MM.1S (cell line): ENCODE results near the gene RHEB.

ENCODE experiments used
- DNase-seq: peaks from one replicate; pipeline ENCODE4 v3.0.0-alpha.2; 2015
- H2AFZ ChIP-seq: fragments of 300-600 bp; sonication (generic); 2 replicates; pipeline ENCODE4 v1.6.0; 2016; ENCODE audit warnings: antibody characterized with exemption, low read length
- H3F3A ChIP-seq: fragments of 300-600 bp; sonication (generic); 2 replicates; pipeline ENCODE4 v1.6.1; 2016; ENCODE audit warnings: mild to moderate bottlenecking, antibody characterized with exemption, low read length, moderate library complexity, mixed read lengths; ENCODE audit not compliant: insufficient read depth
- H3K27ac ChIP-seq: fragments of 300-600 bp; sonication (generic); 2 replicates; pipeline ENCODE4 v1.5.1; 2016; ENCODE audit warnings: mild to moderate bottlenecking, low read length
- H3K27me3 ChIP-seq: fragments of 300-600 bp; sonication (generic); replicated peaks from 2 replicates; pipeline ENCODE4 v1.6.0; 2016; ENCODE audit warnings: low read length; ENCODE audit not compliant: insufficient read depth
- H3K36me3 ChIP-seq: fragments of 300-600 bp; sonication (generic); replicated peaks from 2 replicates; pipeline ENCODE4 v1.6.1; 2016; ENCODE audit warnings: mild to moderate bottlenecking, low read length, mixed read lengths; ENCODE audit not compliant: insufficient read depth
- H3K4me1 ChIP-seq: fragments of 300-600 bp; sonication (generic); 2 replicates; pipeline ENCODE4 v1.6.1; 2016; ENCODE audit warnings: low read length, mixed read lengths
- H3K4me2 ChIP-seq: fragments of 300-600 bp; sonication (generic); 2 replicates; pipeline ENCODE4 v1.6.0; 2016; ENCODE audit warnings: low read depth, low read length
- H3K4me3 ChIP-seq: fragments of 300-600 bp; sonication (generic); 2 replicates; pipeline ENCODE4 v1.5.1; 2016; ENCODE audit warnings: low read length, mixed read lengths
- H3K79me2 ChIP-seq: fragments of 300-600 bp; sonication (generic); 2 replicates; pipeline ENCODE4 v1.6.1; 2016; ENCODE audit warnings: mixed run types, low read length, mixed read lengths
- H3K9ac ChIP-seq: fragments of 300-600 bp; sonication (generic); 2 replicates; pipeline ENCODE4 v1.6.1; 2016; ENCODE audit warnings: low read length, mixed read lengths
- H3K9me2 ChIP-seq: fragments of 300-600 bp; sonication (generic); replicated peaks from 2 replicates; pipeline ENCODE4 v1.6.1; 2016; ENCODE audit warnings: mild to moderate bottlenecking, low read length, mixed read lengths; ENCODE audit not compliant: insufficient read depth
- H3K9me3 ChIP-seq: fragments of 300-600 bp; sonication (generic); replicated peaks from 2 replicates; pipeline ENCODE4 v1.6.1; 2016; ENCODE audit warnings: mild to moderate bottlenecking, low read length, mixed read lengths; ENCODE audit not compliant: insufficient read depth
- H4K20me1 ChIP-seq: fragments of 300-600 bp; sonication (generic); 2 replicates; pipeline ENCODE4 v1.6.1; 2016; ENCODE audit warnings: mild to moderate bottlenecking, low read length, moderate library complexity, mixed read lengths; ENCODE audit not compliant: insufficient read depth
- CTCF ChIP-seq: fragments of 300-600 bp; sonication (generic); IDR thresholded peaks from 2 replicates; pipeline ENCODE4 v1.5.1; 2016; ENCODE audit warnings: antibody characterized with exemption, low read length, mixed read lengths
- EZH2 ChIP-seq: fragments of 300-600 bp; sonication (generic); optimal IDR thresholded peaks from 2 replicates; pipeline ENCODE3; 2017; ENCODE audit warnings: low read depth, mild to moderate bottlenecking, antibody characterized with exemption, low read length, mixed read lengths
- EZH2phosphoT487 ChIP-seq: fragments of 300-600 bp; sonication (generic); IDR thresholded peaks from 2 replicates; pipeline ENCODE4 v1.6.1; 2018; ENCODE audit warnings: antibody characterized with exemption, low read length

Gene RHEB

DNA sequence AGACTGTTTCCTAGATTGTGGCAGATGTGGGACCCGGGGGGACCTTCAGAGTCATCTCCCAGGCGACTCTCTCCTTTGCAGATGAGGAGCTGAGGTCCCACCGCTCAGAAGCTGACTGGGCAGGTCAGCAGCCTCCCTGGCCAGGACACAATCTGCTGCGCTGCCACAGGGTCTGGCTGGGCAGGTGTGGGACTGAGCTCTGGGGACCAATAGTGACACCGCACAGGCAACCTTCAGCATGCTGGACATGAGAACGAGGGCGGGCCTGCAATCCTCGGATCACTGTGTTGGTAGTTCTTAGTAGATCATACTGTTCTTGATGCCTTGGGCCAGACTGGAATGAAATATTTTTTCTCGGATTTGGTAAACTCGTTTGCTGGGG lies 59.2 kb downstream of the RHEB start:
- Histone ChIP-seq H3K4me1 (no peaks in the 10 kb centered on the region), H3K79me2 (no peaks in the 10 kb centered on the region), H3F3A (0 out of 2 replicates have a peak, but pooled peaks cover 4% of the 10 kb centered on the region), H3K9me3 (no peaks in the 10 kb centered on the region), H3K4me2 (no peak overlapping the region), H3K4me3 (no peak overlapping the region), H4K20me1 (no peaks in the 10 kb centered on the region), H3K27ac (no peak overlapping the region), H2AFZ (no peak overlapping the region), H3K9me2 (no peaks in the 10 kb centered on the region), H3K36me3 (peaks cover 3% of the 10 kb centered on the region; the same call in 1 of the 2 replicates), H3K9ac (no peak overlapping the region), H3K27me3 (peaks cover 5% of the 10 kb centered on the region; the same call in 1 of the 2 replicates)
- TF ChIP-seq EZH2phosphoT487: no peak
- TF ChIP-seq EZH2: no peak
- no peak for TF ChIP-seq CTCF
- no peak for DNase-seq

DNA sequence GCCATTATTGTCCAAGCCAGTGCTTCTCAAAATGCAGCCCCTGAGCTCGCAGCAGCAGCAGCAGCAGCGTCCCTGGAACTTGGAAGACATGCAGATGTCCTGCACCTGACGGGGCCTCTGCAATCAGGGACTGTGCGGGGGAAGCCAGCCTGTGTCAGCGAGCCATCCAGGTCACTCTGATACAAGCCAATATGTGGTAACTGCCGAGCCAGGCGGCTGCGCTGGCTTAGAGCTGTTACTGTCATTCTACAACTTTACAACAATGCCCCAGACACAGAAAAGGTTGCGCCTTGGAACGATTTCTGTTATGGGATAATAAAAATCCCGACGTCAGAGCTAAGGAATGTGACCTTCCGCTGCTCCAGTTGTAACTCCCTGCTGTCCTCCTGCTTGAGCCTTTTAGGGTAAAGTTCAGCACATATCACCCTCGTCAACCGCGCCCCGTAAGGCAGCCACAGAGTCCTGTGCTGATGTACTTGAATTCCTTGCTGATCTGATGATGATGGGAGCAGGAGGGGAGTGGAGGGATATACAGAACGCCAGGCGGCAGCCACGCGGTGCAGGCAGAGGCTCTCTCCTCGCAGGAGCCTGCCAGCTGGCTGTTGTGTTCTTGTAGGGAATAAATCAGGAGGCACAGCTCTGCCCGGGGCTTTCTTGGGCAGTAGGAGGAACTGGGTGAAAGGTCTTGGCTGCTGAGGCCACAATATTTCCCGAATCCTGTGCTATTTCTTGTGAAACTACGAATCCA lies 59.8 kb downstream of the RHEB start:
- no peak overlapping the region for H3K27ac ChIP-seq
- no peak overlapping the region for H3K4me2 ChIP-seq
- H3K27me3 ChIP-seq: peaks cover 5% of the 10 kb centered on the region; the same call in 1 of the 2 replicates
- H3K79me2 ChIP-seq: no peaks in the 10 kb centered on the region
- H3K9ac ChIP-seq: no peak overlapping the region
- H3K36me3 ChIP-seq: no peaks in the 10 kb centered on the region
- H2AFZ ChIP-seq: no peak overlapping the region
- H3F3A ChIP-seq: 0 out of 2 replicates have a peak, but pooled peaks cover 4% of the 10 kb centered on the region
- no peak overlapping the region for H3K4me3 ChIP-seq
- H3K9me3 ChIP-seq: no peaks in the 10 kb centered on the region
- no peaks in the 10 kb centered on the region for H4K20me1 ChIP-seq
- no peaks in the 10 kb centered on the region for H3K9me2 ChIP-seq
- TF ChIP-seq EZH2phosphoT487 (no peak), CTCF (no peak), EZH2 (no peak)
- no peak for DNase-seq
- H3K4me1 ChIP-seq: no peaks in the 10 kb centered on the region

GRCh38 chr7:151457534-151457933 lies 62.2 kb downstream of the RHEB start:
- TF ChIP-seq CTCF: no peak
- TF ChIP-seq EZH2: no peak
- TF ChIP-seq EZH2phosphoT487: no peak
- no peak for DNase-seq
- Histone ChIP-seq H3K79me2 (no peaks in the 10 kb centered on the region), H3K27ac (no peak overlapping the region), H3K9ac (no peak overlapping the region), H3K36me3 (no peaks in the 10 kb centered on the region), H3K27me3 (peaks cover 8% of the 10 kb centered on the region; the same call in 1 of the 2 replicates), H3K4me1 (no peaks in the 10 kb centered on the region), H3K4me2 (no peak overlapping the region), H3F3A (no peaks in the 10 kb centered on the region), H3K4me3 (no peak overlapping the region), H3K9me3 (no peaks in the 10 kb centered on the region), H4K20me1 (no peaks in the 10 kb centered on the region), H2AFZ (no peak overlapping the region), H3K9me2 (no peaks in the 10 kb centered on the region)
